K562 (cell line): ENCODE measurements around the gene HNRNPU. TPM values are rescaled to one million over a fixed set of nuclear protein-coding genes. Genes with fewer than 3 reads are reported as not detected.

Source experiments
- ATF7 ChIP-seq: fragments of 450-650 bp; IDR thresholded peaks from 2 replicates; pipeline ENCODE4 v1.7.1; 2014; ENCODE audit warnings: mild to moderate bottlenecking, moderate library complexity
- E2F1 ChIP-seq: sonication (generic); formaldehyde crosslinking; IDR thresholded peaks from 2 replicates; pipeline ENCODE4 v1.8.1; 2023; ENCODE audit warnings: mild to moderate bottlenecking, missing genetic modification reagents, moderate library complexity
- E2F5 ChIP-seq: sonication (generic); formaldehyde crosslinking; IDR thresholded peaks from 2 replicates; pipeline ENCODE4 v1.8.0; 2022; ENCODE audit warnings: mild to moderate bottlenecking, missing genetic modification reagents
- ELF4 ChIP-seq: fragments of 450-650 bp; formaldehyde crosslinking; IDR thresholded peaks from 2 replicates; pipeline ENCODE4 v1.4.0; 2022; ENCODE audit warnings: missing genetic modification characterization
- FUS ChIP-seq: fragments of 200-400 bp; formaldehyde crosslinking; optimal IDR thresholded peaks from 2 replicates; pipeline ENCODE3; 2017; ENCODE audit warnings: low read depth, low read length
- HDAC2 ChIP-seq: fragments of 450-650 bp; IDR thresholded peaks from 2 replicates; pipeline ENCODE4 v1.6.1; 2016; ENCODE audit warnings: mild to moderate bottlenecking
- HNRNPK ChIP-seq: fragments of 200-400 bp; formaldehyde crosslinking; IDR thresholded peaks from one replicate; pipeline ENCODE4 v1.6.1; 2018; ENCODE audit warnings: mild to moderate bottlenecking, low read depth, low read length; ENCODE audit not compliant: poor library complexity, severe bottlenecking
- JUN ChIP-seq, 2 experiments: sonication (generic) in 1 of 2; formaldehyde crosslinking in 1 of 2; IDR thresholded peaks; 2 replicates each; pipeline versions ENCODE4 v1.6.1 to v1.8.0; 2012 to 2022; ENCODE audit warnings: borderline replicate concordance in 2 of 2, mild to moderate bottlenecking in 2 of 2, improper control_type of control experiment in 1 of 2, low read depth in 1 of 2, low read length in 1 of 2, missing genetic modification reagents in 1 of 2
- KDM5B ChIP-seq: fragments of 200-600 bp; sonication (generic); IDR thresholded peaks from 2 replicates; pipeline ENCODE4 v1.6.1; 2012; ENCODE audit warnings: low read depth, mild to moderate bottlenecking, moderate library complexity, low read length, control low read depth, inconsistent platforms; ENCODE audit not compliant: insufficient replicate concordance
- MITF ChIP-seq: IDR thresholded peaks from 2 replicates; pipeline ENCODE4 v1.6.1; 2014; ENCODE audit warnings: antibody characterized with exemption
- RBM34 ChIP-seq: fragments of 200-400 bp; formaldehyde crosslinking; IDR thresholded peaks from 2 replicates; pipeline ENCODE4 v1.6.1; 2018; ENCODE audit warnings: low read length, borderline replicate concordance; ENCODE audit not compliant: insufficient read depth
- TAF1 ChIP-seq: IDR thresholded peaks from 2 replicates; pipeline ENCODE4 v1.6.1; 2011; ENCODE audit warnings: mild to moderate bottlenecking, low read length, moderate library complexity; ENCODE audit not compliant: insufficient read depth, control insufficient read depth, severe bottlenecking; ENCODE audit errors: extremely low read depth
- ZNF398 ChIP-seq: fragments of 250-450 bp; sonication (Bioruptor Pico); IDR thresholded peaks from 2 replicates; pipeline ENCODE4 v1.8.0; 2021; ENCODE audit warnings: moderate library complexity, mild to moderate bottlenecking, inconsistent platforms
- ZNF551 ChIP-seq: fragments of 250-450 bp; sonication (Bioruptor Pico); IDR thresholded peaks from 2 replicates; pipeline ENCODE4 v1.5.0; 2021; ENCODE audit warnings: mild to moderate bottlenecking, moderate library complexity
- ZNF57 ChIP-seq: fragments of 450-650 bp; formaldehyde crosslinking; IDR thresholded peaks from 2 replicates; pipeline ENCODE4 v1.4.0; 2020; ENCODE audit warnings: mild to moderate bottlenecking, moderate library complexity
- ZNF586 ChIP-seq: fragments of 450-650 bp; formaldehyde crosslinking; conservative IDR thresholded peaks from 2 replicates; pipeline ENCODE4 v1.4.0; 2020; ENCODE audit warnings: mild to moderate bottlenecking, moderate library complexity
- ZNF695 ChIP-seq: fragments of 450-650 bp; formaldehyde crosslinking; IDR thresholded peaks from 2 replicates; pipeline ENCODE4 v1.4.0; 2020; ENCODE audit warnings: mild to moderate bottlenecking, moderate library complexity
- polyA plus RNA-seq, 8 experiments: library from polyadenylated mRNA; depleted of rRNA in 4 of 8; stranded (reverse) in 5 of 8; unstranded in 3 of 8; fragments of >200 nt; fragmentation: Nextera tagmentation in 2 of 8; fragmentation: Illumina TruSeq in 1 of 8; extraction: Ambion mirVana in 2 of 8; extraction: Trizol in 1 of 8; gene quantifications; 2 replicates each; pipeline versions ENCODE4 v1.2.1 to v1.2.3, GENCODE V29; 2011 to 2014; ENCODE audit warnings: inconsistent platforms in 1 of 8, missing spikeins in 1 of 8
- total RNA-seq, 7 experiments: library from RNA; depleted of rRNA in 6 of 7; stranded (reverse); fragments of >200 nt in 6 of 7; fragmentation: Illumina TruSeq in 2 of 7; extraction: Trizol in 2 of 7; gene quantifications; 2 replicates each; pipeline versions ENCODE4 v1.2.1 to v1.2.3, GENCODE V29; 2011 to 2021; ENCODE audit warnings: low replicate concordance in 1 of 7

The HNRNPU gene
- total and polyA plus RNA-seq, 9 of the 15 experiments (the other 6 are each of a cell fraction or from before 2014, with no cell fraction given) = 159 to 777 (median 577) TPM

DNA sequence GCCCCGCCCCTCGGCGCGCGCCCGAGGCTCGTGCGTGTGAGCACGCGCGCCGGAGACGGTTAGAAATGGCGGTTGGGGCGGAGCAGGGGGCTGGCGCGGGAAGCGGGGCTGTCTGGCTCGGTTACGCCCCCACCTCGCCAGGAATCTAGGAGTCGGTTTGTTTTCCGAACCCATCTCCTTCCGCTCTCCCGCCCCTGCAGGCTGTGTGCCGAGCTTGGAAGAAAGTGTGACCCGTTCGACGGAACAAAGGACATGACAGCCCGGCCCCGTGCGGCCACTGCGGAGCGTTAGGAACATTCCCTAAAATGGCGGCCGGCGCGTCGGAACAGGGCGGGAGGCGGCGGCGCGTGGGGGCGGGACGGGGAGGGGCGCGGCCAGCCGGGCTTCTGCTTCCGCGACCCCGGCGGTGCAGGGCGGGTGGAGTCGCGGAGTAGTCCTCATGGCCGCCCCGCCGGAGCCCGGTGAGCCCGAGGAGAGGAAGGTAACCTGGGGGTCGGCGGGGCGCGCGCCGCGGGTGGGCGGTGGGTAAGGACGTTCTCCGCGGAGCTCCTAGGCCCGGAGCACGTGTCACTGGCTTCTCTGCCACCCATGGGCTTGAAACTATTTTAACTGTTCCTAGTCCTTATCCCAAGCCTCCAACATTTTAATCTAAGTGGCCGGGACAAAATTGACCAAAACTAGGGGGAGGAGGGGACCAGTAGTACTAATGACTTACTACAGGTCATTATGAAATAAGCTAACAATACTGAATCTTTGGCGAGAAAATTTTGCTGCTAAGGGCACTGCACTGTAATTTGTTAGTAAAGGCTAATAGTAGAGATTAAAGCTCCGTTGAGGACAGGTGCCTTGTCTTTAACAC lies 28.8 kb downstream of the HNRNPU start, which contains the start of gene COX20 (continued):
- TF ChIP-seq ELF4 (CRISPR knock-in tag) (no peak; the same call in 1 of the 2 replicates), ZNF398 (CRISPR knock-in tag) (no peak), ZNF551 (CRISPR knock-in tag) (no peak), TAF1 (peak; percentile 69), KDM5B (peak; percentile 77), MITF (peak; percentile 84), ATF7 (no peak; the same call in 1 of the 2 replicates), E2F1 (CRISPR knock-in tag) (no peak), HNRNPK (no peak), E2F5 (CRISPR knock-in tag) (no peak; the same call in 1 of the 2 replicates), ZNF57 (no peak), ZNF586 (CRISPR knock-in tag) (no peak), JUN (IDR thresholded peaks at IDR 0.05; ENCODE audit: borderline replicate concordance, low read depth, low read length) (peak; percentile 39; the same call in 1 of the 2 replicates), JUN (CRISPR knock-in tag; IDR thresholded peaks at IDR 0.05; ENCODE audit: borderline replicate concordance) (no peak), ZNF695 (CRISPR knock-in tag) (no peak), RBM34 (no peak), HDAC2 (no peak), FUS (no peak)
